Liver (tissue), 3 donors: ENCODE measurements around the gene RAB7A.

ENCODE experiments used
- GABPA ChIP-seq, 2 donors: IDR thresholded peaks in 1 of 2; conservative IDR thresholded peaks in 1 of 2; 2 replicates each; pipeline ENCODE4 v1.6.1; 2016; ENCODE audit warnings: antibody characterized with exemption in 2 of 2, mild to moderate bottlenecking in 1 of 2, moderate library complexity in 1 of 2
- HNF4G ChIP-seq: IDR thresholded peaks from 2 replicates; pipeline ENCODE4 v1.6.1; 2016; ENCODE audit warnings: antibody characterized with exemption
- JUND ChIP-seq, 2 donors: IDR thresholded peaks; 2 replicates each; pipeline ENCODE4 v1.6.1; 2016; ENCODE audit warnings: antibody characterized with exemption in 2 of 2
- NR2F2 ChIP-seq: IDR thresholded peaks from 2 replicates; pipeline ENCODE4 v1.6.1; 2016; ENCODE audit warnings: antibody characterized with exemption
- RAD21 ChIP-seq, 2 donors: IDR thresholded peaks; 2 replicates each; pipeline ENCODE4 v1.6.1; 2016; ENCODE audit warnings: antibody characterized with exemption in 2 of 2, mild to moderate bottlenecking in 2 of 2
- RXRA ChIP-seq, 2 donors: IDR thresholded peaks; 2 replicates each; pipeline ENCODE4 v1.6.1; 2017 to 2018; ENCODE audit warnings: antibody characterized with exemption in 2 of 2, mild to moderate bottlenecking in 1 of 2
- SP1 ChIP-seq: IDR thresholded peaks from 2 replicates; pipeline ENCODE4 v1.6.1; 2018; ENCODE audit warnings: antibody characterized with exemption, mild to moderate bottlenecking
- TF ChIP-seq, protein P1 (sequence below): fragments of 150-350 bp; IDR thresholded peaks from 2 replicates; pipeline ENCODE4 v1.5.1; 2017; ENCODE audit warnings: improper control_type of control experiment, low read depth, low read length; ENCODE audit not compliant: missing input control
- TF ChIP-seq, protein P2 (sequence below): IDR thresholded peaks from 2 replicates; pipeline ENCODE4 v1.6.1; 2016; ENCODE audit warnings: antibody characterized with exemption
- TF ChIP-seq, protein P3 (sequence below): IDR thresholded peaks from 2 replicates; pipeline ENCODE4 v1.6.1; 2016; ENCODE audit warnings: antibody characterized with exemption
- TF ChIP-seq, protein P4 (sequence below): IDR thresholded peaks from 2 replicates; pipeline ENCODE4 v1.6.1; 2016; ENCODE audit warnings: antibody characterized with exemption
- TF ChIP-seq, protein P5 (sequence below): IDR thresholded peaks from 2 replicates; pipeline ENCODE4 v1.6.1; 2016; ENCODE audit warnings: antibody characterized with exemption, mild to moderate bottlenecking
- donor health status: healthy.
- donor health status: healthy.

DNA sequence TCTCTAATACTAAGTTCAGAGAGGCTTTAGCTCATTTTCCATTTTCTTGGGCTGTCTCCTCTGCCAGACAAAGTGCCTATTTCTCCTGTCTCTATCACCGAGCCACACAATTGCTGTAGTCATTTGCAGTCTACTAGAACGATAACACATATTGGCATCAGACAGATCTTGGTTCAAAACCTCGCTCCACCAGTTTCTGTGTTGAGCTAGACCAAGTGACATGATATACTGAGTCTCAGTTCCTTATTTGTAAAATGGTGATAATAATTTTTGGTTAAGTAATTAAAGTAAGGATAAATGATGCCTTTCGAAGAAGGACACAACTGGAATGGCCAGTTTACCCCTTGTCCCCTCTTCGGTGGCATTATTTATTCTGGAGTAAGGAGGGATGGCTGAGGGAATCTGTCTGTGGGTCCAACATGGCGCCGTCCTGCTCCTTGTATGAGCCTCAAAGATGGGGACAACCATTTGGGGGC, 398 bp upstream of the RAB7A start:
- TF ChIP-seq, protein P1, sequence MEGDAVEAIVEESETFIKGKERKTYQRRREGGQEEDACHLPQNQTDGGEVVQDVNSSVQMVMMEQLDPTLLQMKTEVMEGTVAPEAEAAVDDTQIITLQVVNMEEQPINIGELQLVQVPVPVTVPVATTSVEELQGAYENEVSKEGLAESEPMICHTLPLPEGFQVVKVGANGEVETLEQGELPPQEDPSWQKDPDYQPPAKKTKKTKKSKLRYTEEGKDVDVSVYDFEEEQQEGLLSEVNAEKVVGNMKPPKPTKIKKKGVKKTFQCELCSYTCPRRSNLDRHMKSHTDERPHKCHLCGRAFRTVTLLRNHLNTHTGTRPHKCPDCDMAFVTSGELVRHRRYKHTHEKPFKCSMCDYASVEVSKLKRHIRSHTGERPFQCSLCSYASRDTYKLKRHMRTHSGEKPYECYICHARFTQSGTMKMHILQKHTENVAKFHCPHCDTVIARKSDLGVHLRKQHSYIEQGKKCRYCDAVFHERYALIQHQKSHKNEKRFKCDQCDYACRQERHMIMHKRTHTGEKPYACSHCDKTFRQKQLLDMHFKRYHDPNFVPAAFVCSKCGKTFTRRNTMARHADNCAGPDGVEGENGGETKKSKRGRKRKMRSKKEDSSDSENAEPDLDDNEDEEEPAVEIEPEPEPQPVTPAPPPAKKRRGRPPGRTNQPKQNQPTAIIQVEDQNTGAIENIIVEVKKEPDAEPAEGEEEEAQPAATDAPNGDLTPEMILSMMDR: no peak
- TF ChIP-seq, protein P2, sequence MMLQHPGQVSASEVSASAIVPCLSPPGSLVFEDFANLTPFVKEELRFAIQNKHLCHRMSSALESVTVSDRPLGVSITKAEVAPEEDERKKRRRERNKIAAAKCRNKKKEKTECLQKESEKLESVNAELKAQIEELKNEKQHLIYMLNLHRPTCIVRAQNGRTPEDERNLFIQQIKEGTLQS: no peak
- TF ChIP-seq JUND (IDR thresholded peaks at IDR 0.05) (peak in 1 of 2 donors; percentile 54), NR2F2 (no peak), SP1 (no peak), RAD21 (IDR thresholded peaks at IDR 0.05) (no peak), GABPA (IDR thresholded peaks at IDR 0.05 in 1 of 2, conservative IDR thresholded peaks at IDR 0.05 in 1 of 2) (no peak), HNF4G (no peak), RXRA (IDR thresholded peaks at IDR 0.05) (peak; percentile 53 to 70)
- TF ChIP-seq, protein P3, sequence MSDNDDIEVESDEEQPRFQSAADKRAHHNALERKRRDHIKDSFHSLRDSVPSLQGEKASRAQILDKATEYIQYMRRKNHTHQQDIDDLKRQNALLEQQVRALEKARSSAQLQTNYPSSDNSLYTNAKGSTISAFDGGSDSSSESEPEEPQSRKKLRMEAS: no peak
- TF ChIP-seq, protein P4, sequence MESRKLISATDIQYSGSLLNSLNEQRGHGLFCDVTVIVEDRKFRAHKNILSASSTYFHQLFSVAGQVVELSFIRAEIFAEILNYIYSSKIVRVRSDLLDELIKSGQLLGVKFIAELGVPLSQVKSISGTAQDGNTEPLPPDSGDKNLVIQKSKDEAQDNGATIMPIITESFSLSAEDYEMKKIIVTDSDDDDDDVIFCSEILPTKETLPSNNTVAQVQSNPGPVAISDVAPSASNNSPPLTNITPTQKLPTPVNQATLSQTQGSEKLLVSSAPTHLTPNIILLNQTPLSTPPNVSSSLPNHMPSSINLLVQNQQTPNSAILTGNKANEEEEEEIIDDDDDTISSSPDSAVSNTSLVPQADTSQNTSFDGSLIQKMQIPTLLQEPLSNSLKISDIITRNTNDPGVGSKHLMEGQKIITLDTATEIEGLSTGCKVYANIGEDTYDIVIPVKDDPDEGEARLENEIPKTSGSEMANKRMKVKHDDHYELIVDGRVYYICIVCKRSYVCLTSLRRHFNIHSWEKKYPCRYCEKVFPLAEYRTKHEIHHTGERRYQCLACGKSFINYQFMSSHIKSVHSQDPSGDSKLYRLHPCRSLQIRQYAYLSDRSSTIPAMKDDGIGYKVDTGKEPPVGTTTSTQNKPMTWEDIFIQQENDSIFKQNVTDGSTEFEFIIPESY: peak; percentile 76
- TF ChIP-seq, protein P5, sequence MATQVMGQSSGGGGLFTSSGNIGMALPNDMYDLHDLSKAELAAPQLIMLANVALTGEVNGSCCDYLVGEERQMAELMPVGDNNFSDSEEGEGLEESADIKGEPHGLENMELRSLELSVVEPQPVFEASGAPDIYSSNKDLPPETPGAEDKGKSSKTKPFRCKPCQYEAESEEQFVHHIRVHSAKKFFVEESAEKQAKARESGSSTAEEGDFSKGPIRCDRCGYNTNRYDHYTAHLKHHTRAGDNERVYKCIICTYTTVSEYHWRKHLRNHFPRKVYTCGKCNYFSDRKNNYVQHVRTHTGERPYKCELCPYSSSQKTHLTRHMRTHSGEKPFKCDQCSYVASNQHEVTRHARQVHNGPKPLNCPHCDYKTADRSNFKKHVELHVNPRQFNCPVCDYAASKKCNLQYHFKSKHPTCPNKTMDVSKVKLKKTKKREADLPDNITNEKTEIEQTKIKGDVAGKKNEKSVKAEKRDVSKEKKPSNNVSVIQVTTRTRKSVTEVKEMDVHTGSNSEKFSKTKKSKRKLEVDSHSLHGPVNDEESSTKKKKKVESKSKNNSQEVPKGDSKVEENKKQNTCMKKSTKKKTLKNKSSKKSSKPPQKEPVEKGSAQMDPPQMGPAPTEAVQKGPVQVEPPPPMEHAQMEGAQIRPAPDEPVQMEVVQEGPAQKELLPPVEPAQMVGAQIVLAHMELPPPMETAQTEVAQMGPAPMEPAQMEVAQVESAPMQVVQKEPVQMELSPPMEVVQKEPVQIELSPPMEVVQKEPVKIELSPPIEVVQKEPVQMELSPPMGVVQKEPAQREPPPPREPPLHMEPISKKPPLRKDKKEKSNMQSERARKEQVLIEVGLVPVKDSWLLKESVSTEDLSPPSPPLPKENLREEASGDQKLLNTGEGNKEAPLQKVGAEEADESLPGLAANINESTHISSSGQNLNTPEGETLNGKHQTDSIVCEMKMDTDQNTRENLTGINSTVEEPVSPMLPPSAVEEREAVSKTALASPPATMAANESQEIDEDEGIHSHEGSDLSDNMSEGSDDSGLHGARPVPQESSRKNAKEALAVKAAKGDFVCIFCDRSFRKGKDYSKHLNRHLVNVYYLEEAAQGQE: no peak
